Progenitor cell of endocrine pancreas (in vitro differentiated cells): ENCODE data around the gene GAS7. TPM values are rescaled to one million over a fixed set of nuclear protein-coding genes. Genes with fewer than 3 reads are reported as not detected.

Experiments used
- DNase-seq: peaks from one replicate; pipeline ENCODE4 v3.0.0; 2021; ENCODE audit warnings: low spot score; ENCODE audit not compliant: unreplicated experiment
- H3K27ac Mint-ChIP-seq: 2 replicates; pipeline ENCODE4 v1.8.0; 2021; ENCODE audit warnings: mild to moderate bottlenecking, moderate library complexity, mixed read lengths
- H3K27me3 Mint-ChIP-seq: 2 replicates; pipeline ENCODE4 v1.8.0; 2021; ENCODE audit warnings: mixed read lengths
- H3K36me3 Mint-ChIP-seq: 2 replicates; pipeline ENCODE4 v1.8.0; 2022; ENCODE audit warnings: mixed read lengths; ENCODE audit not compliant: insufficient read depth
- H3K4me1 Mint-ChIP-seq: 2 replicates; pipeline ENCODE4 v1.8.0; 2021; ENCODE audit warnings: low read depth, mixed read lengths
- H3K4me3 Mint-ChIP-seq: 2 replicates; pipeline ENCODE4 v1.8.0; 2021; ENCODE audit warnings: low read depth, mild to moderate bottlenecking, moderate library complexity, mixed read lengths
- H3K9me3 Mint-ChIP-seq: 2 replicates; pipeline ENCODE4 v1.8.0; 2021; ENCODE audit warnings: low read depth, mixed read lengths
- total RNA-seq: library from RNA; stranded (reverse); gene quantifications from 2 replicates; pipeline ENCODE4 v1.2.1, GENCODE V29; 2021
- TF ChIP-seq, protein P1 (sequence below): fragments of 200-600 bp; sonication (generic); IDR thresholded peaks from one replicate; pipeline ENCODE4 v1.5.0; 2021; ENCODE audit warnings: antibody characterized with exemption, mild to moderate bottlenecking; ENCODE audit not compliant: unreplicated experiment

GAS7 gene
- total RNA-seq, 1 donor from 2014 or later: 3.4 TPM

GRCh38 chr17:10139577-10139976, 58.8 kb downstream of the GAS7 start:
- Mint-ChIP-seq H3K27ac (no peak overlapping the region), H3K27me3 (no peaks in the 10 kb centered on the region), H3K36me3 (no peaks in the 10 kb centered on the region), H3K9me3 (no peaks in the 10 kb centered on the region), H3K4me3 (no peak overlapping the region), H3K4me1 (no peaks in the 10 kb centered on the region)
- DNase-seq: no peak
- TF ChIP-seq, protein P1, sequence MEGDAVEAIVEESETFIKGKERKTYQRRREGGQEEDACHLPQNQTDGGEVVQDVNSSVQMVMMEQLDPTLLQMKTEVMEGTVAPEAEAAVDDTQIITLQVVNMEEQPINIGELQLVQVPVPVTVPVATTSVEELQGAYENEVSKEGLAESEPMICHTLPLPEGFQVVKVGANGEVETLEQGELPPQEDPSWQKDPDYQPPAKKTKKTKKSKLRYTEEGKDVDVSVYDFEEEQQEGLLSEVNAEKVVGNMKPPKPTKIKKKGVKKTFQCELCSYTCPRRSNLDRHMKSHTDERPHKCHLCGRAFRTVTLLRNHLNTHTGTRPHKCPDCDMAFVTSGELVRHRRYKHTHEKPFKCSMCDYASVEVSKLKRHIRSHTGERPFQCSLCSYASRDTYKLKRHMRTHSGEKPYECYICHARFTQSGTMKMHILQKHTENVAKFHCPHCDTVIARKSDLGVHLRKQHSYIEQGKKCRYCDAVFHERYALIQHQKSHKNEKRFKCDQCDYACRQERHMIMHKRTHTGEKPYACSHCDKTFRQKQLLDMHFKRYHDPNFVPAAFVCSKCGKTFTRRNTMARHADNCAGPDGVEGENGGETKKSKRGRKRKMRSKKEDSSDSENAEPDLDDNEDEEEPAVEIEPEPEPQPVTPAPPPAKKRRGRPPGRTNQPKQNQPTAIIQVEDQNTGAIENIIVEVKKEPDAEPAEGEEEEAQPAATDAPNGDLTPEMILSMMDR: no peak

GRCh38 chr17:10136258-10136981, 62.0 kb downstream of the GAS7 start:
- Mint-ChIP-seq H3K9me3 (no peaks in the 10 kb centered on the region), H3K36me3 (no peaks in the 10 kb centered on the region), H3K27me3 (no peaks in the 10 kb centered on the region), H3K27ac (no peak overlapping the region), H3K4me1 (no peaks in the 10 kb centered on the region), H3K4me3 (no peak overlapping the region)
- DNase-seq: no peak
- TF ChIP-seq, protein P1: no peak

- Mint-ChIP-seq H3K9me3 (no peaks in the 10 kb centered on the region), H3K27ac (no peak overlapping the region), H3K4me3 (no peak overlapping the region), H3K27me3 (no peaks in the 10 kb centered on the region), H3K36me3 (no peaks in the 10 kb centered on the region), H3K4me1 (no peaks in the 10 kb centered on the region)
- TF ChIP-seq, protein P1: no peak
- DNase-seq: no peak
Measured at GRCh38 chr17:10135539-10136257, 62.7 kb downstream of the GAS7 start.

DNA sequence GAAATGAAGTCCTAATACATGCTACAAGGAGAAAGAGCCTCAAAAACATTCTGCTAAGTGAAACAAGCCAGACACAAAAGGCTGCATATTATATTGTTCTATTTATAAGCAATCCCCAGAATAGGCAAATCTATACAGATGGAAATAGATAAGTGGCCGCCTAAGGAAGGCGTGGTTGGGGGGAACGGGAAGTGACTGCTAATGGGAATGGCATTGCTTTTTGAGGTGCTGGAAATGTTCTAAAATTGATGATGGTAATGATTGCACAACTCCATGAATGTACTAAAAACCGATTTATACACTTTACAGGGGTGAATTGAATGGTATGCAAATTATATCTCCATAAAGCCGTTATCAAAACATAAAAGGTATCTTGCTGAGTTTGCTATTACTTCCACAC, 67.7 kb downstream of the GAS7 start:
- peaks cover 10% of the 10 kb centered on the region for H3K4me1 Mint-ChIP-seq
- DNase-seq: no peak

DNA sequence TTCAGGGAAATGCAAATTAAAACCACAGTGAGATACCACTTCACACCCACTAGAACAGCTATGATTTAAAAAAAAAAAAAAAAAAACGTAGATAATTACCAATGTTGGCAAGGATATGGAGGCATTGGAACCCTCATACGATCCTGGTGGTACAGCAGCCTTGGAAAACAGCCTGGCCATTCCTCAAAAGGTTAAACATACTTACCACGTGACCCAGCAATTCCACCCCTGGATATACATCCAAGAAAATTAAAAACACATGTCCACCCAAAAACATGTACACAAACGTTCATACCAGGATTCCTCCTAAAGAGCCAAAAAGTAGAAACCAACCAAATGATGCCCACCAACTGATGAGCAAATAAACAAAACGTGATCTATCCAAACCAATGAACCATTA, 68.1 kb downstream of the GAS7 start:
- Mint-ChIP-seq H3K4me3 (no peak overlapping the region), H3K36me3 (no peaks in the 10 kb centered on the region), H3K9me3 (no peaks in the 10 kb centered on the region), H3K27ac (no peak overlapping the region), H3K27me3 (no peaks in the 10 kb centered on the region), H3K4me1 (peaks cover 10% of the 10 kb centered on the region)
- TF ChIP-seq, protein P1: no peak
- no peak for DNase-seq

More for the DNA sequence above, 67.7 kb downstream of the GAS7 start:
- Mint-ChIP-seq H3K27me3 (no peaks in the 10 kb centered on the region), H3K36me3 (no peaks in the 10 kb centered on the region), H3K9me3 (no peaks in the 10 kb centered on the region), H3K27ac (no peak overlapping the region), H3K4me3 (no peak overlapping the region)
- TF ChIP-seq, protein P1: no peak
